Stimulated activated naive B cell treated with anti-CD40 and anti-IgM and Interleukin-4, amounts not matched to agents 10 μg/mL and 1 μg/mL and 100 μg/mL, for 72 hours (primary cell): ENCODE data around the gene ST14.
A peak's percentile ranks its signal among the peaks of the same experiment; 100 is the strongest.
"Not testable (repeated sequence)": the region's sequence is repeated elsewhere in the genome, so short reads cannot be mapped to it uniquely, and the experiment has no call there.

ENCODE experiments used
- ATAC-seq, 2 donors: fragments of 150-1000 bp; cut with Tn5 transposase; replicated peaks; 2 replicates each; pipeline ENCODE4 v1.10.0; 2021; ENCODE audit warnings: moderate library complexity in 1 of 2
- DNase-seq: peaks from one replicate; pipeline ENCODE4 v3.0.0; 2021
- H3K27ac Mint-ChIP-seq: one replicate; pipeline ENCODE4 v1.8.0; 2022; ENCODE audit warnings: mild to moderate bottlenecking, mixed read lengths
- H3K27me3 Mint-ChIP-seq, 2 donors: one replicate each; pipeline ENCODE4 v1.8.0; 2022; ENCODE audit warnings: mixed read lengths in 2 of 2
- H3K36me3 Mint-ChIP-seq, 2 donors: one replicate each; pipeline ENCODE4 v1.8.0; 2022; ENCODE audit warnings: mixed read lengths in 2 of 2, mild to moderate bottlenecking in 1 of 2
- H3K4me1 Mint-ChIP-seq, 2 donors: one replicate each; pipeline ENCODE4 v1.8.0; 2022; ENCODE audit warnings: mixed read lengths in 2 of 2, mild to moderate bottlenecking in 1 of 2
- H3K4me3 Mint-ChIP-seq, 2 donors: one replicate each; pipeline ENCODE4 v1.8.0; 2022; ENCODE audit warnings: mild to moderate bottlenecking in 2 of 2, mixed read lengths in 2 of 2, moderate library complexity in 1 of 2
- H3K9me3 Mint-ChIP-seq, 2 donors: one replicate each; pipeline ENCODE4 v1.8.0; 2022; ENCODE audit warnings: mixed read lengths in 2 of 2, mild to moderate bottlenecking in 1 of 2

Gene ST14

GRCh38 chr11:130217133-130218031 lies 57.8 kb downstream of the ST14 start:
- Mint-ChIP-seq H3K4me3 (no peak overlapping the region), H3K4me1 (peaks cover 0 to 8% of the 10 kb centered on the region in 2 donors), H3K9me3 (no peaks in the 10 kb centered on the region), H3K27me3 (peaks cover 0 to 8% of the 10 kb centered on the region in 2 donors), H3K36me3 (no peaks in the 10 kb centered on the region), H3K27ac (peak overlapping the region; percentile 25)
- ATAC-seq, result no peak
- no peak for DNase-seq

- DNase-seq (no peak), ATAC-seq (no peak)
- H3K4me1 Mint-ChIP-seq, result no peaks in the 10 kb centered on the region
- H3K9me3 Mint-ChIP-seq, result no peaks in the 10 kb centered on the region
- no peaks in the 10 kb centered on the region for H3K36me3 Mint-ChIP-seq
- no peak overlapping the region for H3K4me3 Mint-ChIP-seq
- H3K27me3 Mint-ChIP-seq, result peaks cover 0 to 8% of the 10 kb centered on the region in 2 donors
- H3K27ac Mint-ChIP-seq, result no peak overlapping the region
Observed at GRCh38 chr11:130218501-130219070, 59.0 kb downstream of the ST14 start.

DNA sequence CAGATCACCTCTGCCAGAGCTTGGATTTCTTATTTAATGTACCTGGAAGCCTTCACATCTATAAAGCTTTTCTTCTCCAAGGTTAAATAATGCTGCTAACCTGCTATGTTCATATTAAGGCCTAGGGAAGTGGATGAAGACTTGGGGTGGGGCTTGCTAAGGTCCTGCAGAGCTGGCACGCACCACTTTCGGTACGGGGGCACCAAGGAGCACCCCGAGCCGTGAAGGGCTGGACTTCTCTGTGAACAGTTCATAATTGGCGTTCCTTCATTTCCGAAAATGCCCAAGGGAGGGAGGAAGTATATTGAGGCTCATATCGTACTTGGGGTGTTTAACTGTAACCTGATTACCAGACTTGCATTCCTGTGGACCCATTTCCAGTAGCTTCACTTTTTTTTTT lies 59.6 kb downstream of the ST14 start:
- DNase-seq (no peak), ATAC-seq (no peak)
- Mint-ChIP-seq H3K4me1 (no peaks in the 10 kb centered on the region), H3K27me3 (peaks cover 0 to 8% of the 10 kb centered on the region in 2 donors), H3K36me3 (no peaks in the 10 kb centered on the region), H3K4me3 (no peak overlapping the region), H3K9me3 (no peaks in the 10 kb centered on the region), H3K27ac (no peak overlapping the region)

DNA sequence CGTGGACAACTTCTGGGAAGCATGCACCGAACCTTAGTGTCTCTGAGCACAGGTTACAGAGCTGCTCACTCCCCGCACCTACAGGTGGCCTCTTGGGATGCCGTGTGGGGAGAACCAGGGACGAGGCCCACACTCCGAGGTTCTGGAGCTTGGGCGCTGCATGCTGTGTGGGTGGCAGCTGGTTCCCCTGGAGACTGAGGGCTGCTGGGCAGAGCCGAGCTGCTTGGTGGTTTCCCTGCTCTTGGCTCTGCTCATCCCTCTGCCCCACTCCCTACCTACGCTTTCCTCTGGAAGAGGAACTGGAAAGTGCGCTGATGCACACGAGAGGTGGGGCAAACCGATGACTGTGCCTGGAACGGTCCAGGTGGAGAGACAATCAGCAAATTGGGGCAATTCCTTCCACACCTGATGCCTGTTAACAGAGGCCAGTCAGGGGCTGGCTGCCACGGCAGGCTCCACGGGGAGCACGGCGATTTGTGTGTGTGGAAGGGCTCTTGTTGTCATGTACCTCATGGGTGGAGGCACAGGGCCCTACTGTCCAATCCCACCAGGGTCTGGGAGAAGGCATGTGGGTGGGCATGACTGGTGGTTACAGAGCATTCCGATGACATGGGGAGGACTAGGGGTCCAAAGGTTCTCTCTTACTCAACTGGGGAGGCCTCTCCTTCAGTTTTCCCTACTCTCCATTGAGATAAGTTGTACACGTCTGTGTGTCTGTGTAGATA lies 60.9 kb downstream of the ST14 start:
- no peaks in the 10 kb centered on the region for H3K9me3 Mint-ChIP-seq
- no peaks in the 10 kb centered on the region for H3K36me3 Mint-ChIP-seq
- ATAC-seq (no peak), DNase-seq (no peak)
- no peaks in the 10 kb centered on the region for H3K4me1 Mint-ChIP-seq
- no peak overlapping the region for H3K27ac Mint-ChIP-seq
- H3K4me3 Mint-ChIP-seq, result no peak overlapping the region
- peaks cover 0 to 8% of the 10 kb centered on the region in 2 donors for H3K27me3 Mint-ChIP-seq

DNA sequence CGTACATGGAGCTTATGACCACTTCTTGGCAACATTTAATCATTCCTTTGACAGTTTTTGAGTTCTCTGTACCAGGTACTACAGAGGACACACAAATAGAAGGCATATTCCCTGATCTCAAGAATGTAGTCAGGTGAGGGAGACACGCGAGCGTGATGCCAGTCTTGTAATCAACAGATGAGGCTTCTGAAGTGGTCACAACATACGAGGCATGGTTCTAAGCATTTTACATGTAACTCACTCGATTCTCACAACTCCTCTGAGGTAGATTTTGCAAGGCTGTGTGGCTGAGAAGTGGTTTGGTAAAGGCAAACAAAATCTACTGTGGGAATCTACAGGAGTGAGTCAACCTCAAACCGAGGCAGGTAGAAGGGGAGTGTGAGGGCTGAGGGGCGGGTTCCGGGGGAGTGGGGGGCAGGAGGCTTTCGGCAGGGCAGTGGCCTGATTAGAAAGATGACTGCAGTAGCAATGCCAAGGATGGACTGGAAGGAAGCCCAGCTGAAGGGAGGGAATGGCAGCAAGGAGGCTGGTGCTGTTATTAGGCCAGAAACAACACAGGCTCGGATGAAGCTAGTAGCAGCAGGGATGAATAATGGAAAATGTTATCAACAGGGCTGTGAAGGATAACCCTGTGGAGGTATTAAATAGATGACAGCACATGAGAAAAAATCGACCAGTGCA lies 63.8 kb downstream of the ST14 start:
- no peak overlapping the region for H3K4me3 Mint-ChIP-seq
- ATAC-seq (no peak), DNase-seq (no peak)
- no peaks in the 10 kb centered on the region for H3K27me3 Mint-ChIP-seq
- H3K27ac Mint-ChIP-seq, result no peak overlapping the region
- no peaks in the 10 kb centered on the region for H3K9me3 Mint-ChIP-seq
- H3K36me3 Mint-ChIP-seq, result no peaks in the 10 kb centered on the region
- H3K4me1 Mint-ChIP-seq, result no peaks in the 10 kb centered on the region

GRCh38 chr11:130227373-130227772 lies 67.8 kb downstream of the ST14 start:
- Mint-ChIP-seq H3K9me3 (no peaks in the 10 kb centered on the region), H3K27ac (peak overlapping the region; percentile 56), H3K36me3 (peaks cover 0 to 4% of the 10 kb centered on the region in 2 donors), H3K4me1 (no peaks in the 10 kb centered on the region), H3K4me3 (no peak overlapping the region), H3K27me3 (no peaks in the 10 kb centered on the region)
- ATAC-seq (no peak), DNase-seq (no peak)

DNA sequence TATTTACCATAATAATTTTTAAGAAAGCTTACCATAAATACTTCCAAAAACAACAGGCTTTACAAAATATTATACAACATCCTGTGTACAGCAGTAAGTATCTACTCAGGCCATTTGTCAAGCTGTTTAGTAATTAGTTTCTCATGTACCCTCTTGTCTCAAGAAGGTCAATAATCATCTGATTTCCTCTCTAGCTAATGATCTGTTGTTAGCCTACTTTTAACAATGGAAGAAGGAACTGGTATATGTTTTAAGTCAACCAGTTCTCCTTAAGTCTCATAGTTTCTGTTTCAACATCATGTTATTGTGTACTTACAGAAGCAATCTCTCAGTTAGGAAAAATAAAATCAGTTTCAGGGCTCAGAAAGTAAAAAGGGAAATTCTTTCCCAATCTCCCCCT lies 73.9 kb downstream of the ST14 start:
- not testable (repeated sequence) for H3K27ac Mint-ChIP-seq, H3K4me3 Mint-ChIP-seq, H3K9me3 Mint-ChIP-seq, H3K4me1 Mint-ChIP-seq, DNase-seq, H3K27me3 Mint-ChIP-seq
- peaks cover 8 to 15% of the 10 kb centered on the region in 2 donors for H3K36me3 Mint-ChIP-seq
- ATAC-seq, result peak; percentile 61 to 65

GRCh38 chr11:130233888-130234287 lies 74.3 kb downstream of the ST14 start:
- ATAC-seq, result peak; percentile 55 to 60
- DNase-seq, H3K4me1 Mint-ChIP-seq, H3K27ac Mint-ChIP-seq, H3K27me3 Mint-ChIP-seq, H3K9me3 Mint-ChIP-seq, H3K4me3 Mint-ChIP-seq: not testable (repeated sequence)
- H3K36me3 Mint-ChIP-seq, result peaks cover 8 to 17% of the 10 kb centered on the region in 2 donors

DNA sequence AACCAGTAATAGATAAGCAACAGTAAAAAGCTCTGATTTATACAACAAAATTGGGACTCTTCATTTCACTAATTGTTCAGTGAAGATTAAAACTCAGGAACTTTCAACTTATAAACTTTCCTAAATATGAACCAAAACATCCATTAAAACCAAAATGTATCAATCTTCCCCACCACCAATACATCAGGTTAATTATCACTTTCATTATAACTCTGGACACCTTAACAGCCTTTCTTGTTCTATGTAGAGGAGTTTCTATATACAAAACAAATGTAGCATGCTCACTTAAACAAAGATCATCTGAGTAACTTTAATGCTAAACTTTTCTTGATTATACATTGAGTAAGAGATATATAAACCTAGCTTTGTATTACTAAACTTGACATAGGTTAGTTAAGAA lies 74.7 kb downstream of the ST14 start:
- H3K27me3 Mint-ChIP-seq, result no peaks in the 10 kb centered on the region
- no peak for ATAC-seq
- DNase-seq, result no peak
- no peaks in the 10 kb centered on the region for H3K9me3 Mint-ChIP-seq
- no peak overlapping the region for H3K27ac Mint-ChIP-seq
- no peak overlapping the region for H3K4me3 Mint-ChIP-seq
- H3K36me3 Mint-ChIP-seq, result peaks cover 11 to 20% of the 10 kb centered on the region in 2 donors
- peaks cover 2 to 6% of the 10 kb centered on the region in 2 donors for H3K4me1 Mint-ChIP-seq

- Mint-ChIP-seq H3K9me3 (no peaks in the 10 kb centered on the region), H3K27ac (no peak overlapping the region), H3K4me3 (no peak overlapping the region), H3K36me3 (peaks cover 11 to 19% of the 10 kb centered on the region in 2 donors), H3K27me3 (no peaks in the 10 kb centered on the region), H3K4me1 (peaks cover 4 to 6% of the 10 kb centered on the region in 2 donors)
- DNase-seq (no peak), ATAC-seq (no peak)
Observed at GRCh38 chr11:130237282-130238006, 77.9 kb downstream of the ST14 start.

- H3K27ac Mint-ChIP-seq, result no peak overlapping the region
- H3K4me1 Mint-ChIP-seq, result peaks cover 7 to 19% of the 10 kb centered on the region in 2 donors
- H3K36me3 Mint-ChIP-seq, result peaks cover 17 to 19% of the 10 kb centered on the region in 2 donors
Observed at GRCh38 chr11:130241713-130242112, 82.1 kb downstream of the ST14 start.

GRCh38 chr11:130243816-130244215 lies 84.2 kb downstream of the ST14 start:
- DNase-seq, result no peak
- no peaks in the 10 kb centered on the region for H3K9me3 Mint-ChIP-seq
- ATAC-seq, result no peak
- no peak overlapping the region for H3K27ac Mint-ChIP-seq
- peaks cover 12% of the 10 kb centered on the region in 2 donors for H3K36me3 Mint-ChIP-seq
- no peak overlapping the region for H3K4me3 Mint-ChIP-seq
- no peaks in the 10 kb centered on the region for H3K27me3 Mint-ChIP-seq
- peaks cover 9 to 19% of the 10 kb centered on the region in 2 donors for H3K4me1 Mint-ChIP-seq

More at GRCh38 chr11:130241713-130242112, 82.1 kb downstream of the ST14 start:
- ATAC-seq (no peak), DNase-seq (no peak)
- Mint-ChIP-seq H3K27me3 (no peaks in the 10 kb centered on the region), H3K4me3 (no peak overlapping the region), H3K9me3 (no peaks in the 10 kb centered on the region)

GRCh38 chr11:130244848-130245247 lies 85.3 kb downstream of the ST14 start:
- Mint-ChIP-seq H3K4me3 (no peak overlapping the region), H3K4me1 (peaks cover 8 to 19% of the 10 kb centered on the region in 2 donors), H3K9me3 (no peaks in the 10 kb centered on the region), H3K27ac (no peak overlapping the region), H3K27me3 (no peaks in the 10 kb centered on the region), H3K36me3 (peaks cover 8 to 9% of the 10 kb centered on the region in 2 donors)
- ATAC-seq, result no peak
- no peak for DNase-seq
